GM12891 (cell line): ENCODE data around the gene CSPG4.

Source experiments
- DNase-seq: peaks from one replicate; pipeline ENCODE4 v3.0.0; 2011; ENCODE audit warnings: low spot score; ENCODE audit not compliant: insufficient read length
- FAIRE-seq: peaks from 2 replicates; lab custom pipeline; 2011; peaks lifted over from hg19 to GRCh38; lab: Jason Lieb, UNC
- PAX5 ChIP-seq: IDR thresholded peaks from 2 replicates; pipeline ENCODE4 v1.6.1; 2011; ENCODE audit warnings: low read length, moderate library complexity, mild to moderate bottlenecking; ENCODE audit not compliant: insufficient read depth, severe bottlenecking
- POLR2A ChIP-seq: IDR thresholded peaks from 2 replicates; pipeline ENCODE4 v1.6.1; 2011; ENCODE audit warnings: low read depth, low read length, control low read depth
- POLR2AphosphoS5 ChIP-seq: IDR thresholded peaks from 2 replicates; pipeline ENCODE4 v1.6.1; 2011; ENCODE audit warnings: low read depth, low read length, control low read depth
- POU2F2 ChIP-seq: IDR thresholded peaks from 2 replicates; pipeline ENCODE4 v1.6.1; 2011; ENCODE audit warnings: low read depth, mild to moderate bottlenecking, control low read depth, low read length, moderate library complexity
- SPI1 ChIP-seq: IDR thresholded peaks from 2 replicates; pipeline ENCODE4 v1.6.1; 2011; ENCODE audit warnings: low read depth, low read length, control low read depth
- TAF1 ChIP-seq: IDR thresholded peaks from 2 replicates; pipeline ENCODE4 v1.6.1; 2011; ENCODE audit warnings: low read depth, low read length, control low read depth

CSPG4 gene

GRCh38 chr15:75677465-75678323, 35.0 kb downstream of the CSPG4 start:
- no peak for FAIRE-seq
- TF ChIP-seq SPI1: no peak
- TF ChIP-seq PAX5: no peak
- no peak for TF ChIP-seq POLR2A
- no peak for TF ChIP-seq TAF1
- no peak for TF ChIP-seq POLR2AphosphoS5
- TF ChIP-seq POU2F2: no peak

GRCh38 chr15:75676688-75677464, 35.8 kb downstream of the CSPG4 start:
- TF ChIP-seq SPI1 (no peak), POU2F2 (no peak), POLR2AphosphoS5 (no peak), POLR2A (no peak), PAX5 (no peak)
- FAIRE-seq (no peak), DNase-seq (no peak)

More at GRCh38 chr15:75677465-75678323, 35.0 kb downstream of the CSPG4 start:
- DNase-seq: no peak

GRCh38 chr15:75675579-75676404, 36.9 kb downstream of the CSPG4 start:
- DNase-seq: no peak
- no peak for FAIRE-seq
- no peak for TF ChIP-seq POLR2AphosphoS5
- no peak for TF ChIP-seq TAF1
- TF ChIP-seq SPI1: no peak
- no peak for TF ChIP-seq POU2F2
- no peak for TF ChIP-seq POLR2A
- no peak for TF ChIP-seq PAX5

GRCh38 chr15:75674366-75674765, 38.3 kb downstream of the CSPG4 start:
- FAIRE-seq (no peak), DNase-seq (no peak)
- TF ChIP-seq POLR2A (no peak), POU2F2 (no peak), POLR2AphosphoS5 (no peak), SPI1 (no peak), PAX5 (no peak), TAF1 (no peak)

GRCh38 chr15:75673426-75674235, 39.0 kb downstream of the CSPG4 start:
- FAIRE-seq (no peak), DNase-seq (no peak)
- TF ChIP-seq POLR2A (no peak), PAX5 (no peak), POLR2AphosphoS5 (no peak), SPI1 (no peak), TAF1 (no peak), POU2F2 (no peak)

- DNase-seq (no peak), FAIRE-seq (no peak)
- TF ChIP-seq POLR2A: no peak
- no peak for TF ChIP-seq SPI1
- no peak for TF ChIP-seq TAF1
- no peak for TF ChIP-seq POU2F2
- no peak for TF ChIP-seq POLR2AphosphoS5
- TF ChIP-seq PAX5: no peak
Measured at GRCh38 chr15:75672646-75673425, 39.8 kb downstream of the CSPG4 start.

- TF ChIP-seq POLR2A: no peak
- TF ChIP-seq PAX5: no peak
- no peak for TF ChIP-seq TAF1
- no peak for TF ChIP-seq SPI1
- TF ChIP-seq POLR2AphosphoS5: no peak
- TF ChIP-seq POU2F2: no peak
- no peak for FAIRE-seq
- no peak for DNase-seq
Measured at GRCh38 chr15:75671730-75672602, 40.7 kb downstream of the CSPG4 start.
